ENCODE results near the gene WASF3. TPM values are rescaled to one million over a fixed set of nuclear protein-coding genes. Genes with fewer than 3 reads are reported as not detected.

The WASF3 gene
- total RNA-seq, 1 donor = 14.2 TPM

DNA sequence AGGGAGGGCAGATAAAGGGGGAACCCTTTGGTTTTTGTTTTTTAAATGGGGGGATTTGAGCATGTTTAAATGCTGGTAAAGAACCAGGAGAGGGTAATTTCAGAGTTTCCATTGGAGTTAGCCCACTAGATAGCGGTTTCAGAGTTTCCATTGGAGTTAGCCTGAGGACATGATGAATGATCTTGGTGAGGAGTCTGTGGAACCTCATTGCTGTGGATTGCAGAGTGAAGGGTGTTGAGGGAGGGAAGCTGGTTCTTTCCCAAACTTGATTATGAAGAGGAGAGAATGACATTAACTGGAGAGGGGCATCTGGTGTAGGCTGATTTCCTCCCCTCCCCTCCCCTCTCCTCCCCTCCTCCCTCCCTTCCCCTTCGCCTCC is 5.0 kb downstream of the WASF3 start:
- no peak for DNase-seq (ENCODE audit: low read depth)
- TF ChIP-seq CTCF (IDR thresholded peaks at IDR 0.05; ENCODE audit: insufficient read depth, low read depth, low read length) = no peak
- H3K4me3 ChIP-seq (ENCODE audit: low read depth, low read length) = no peak overlapping the region

DNA sequence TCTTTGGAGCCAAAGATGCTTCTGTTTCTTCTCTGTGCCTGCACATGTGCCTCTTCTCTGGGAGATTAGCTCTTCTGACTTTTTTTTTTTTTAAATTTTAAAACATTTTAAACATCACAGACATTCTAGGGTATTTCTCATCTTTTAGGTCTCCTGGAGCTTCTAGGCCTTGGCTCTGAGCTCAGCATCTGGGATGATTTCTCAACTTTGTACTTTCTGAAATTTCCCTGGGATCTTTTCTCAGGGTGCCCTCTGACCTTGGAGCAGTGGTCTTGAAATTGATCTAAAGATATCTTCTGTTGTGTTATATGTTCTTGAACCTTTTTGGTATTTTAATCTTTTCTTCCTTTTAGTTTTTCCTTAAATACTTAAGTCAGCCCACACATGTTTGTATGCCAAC is 6.2 kb downstream of the WASF3 start:
- no peak for TF ChIP-seq CTCF (IDR thresholded peaks at IDR 0.05; ENCODE audit: insufficient read depth, low read depth, low read length)
- no peak overlapping the region for H3K4me3 ChIP-seq (ENCODE audit: low read depth, low read length)
- no peak for DNase-seq (ENCODE audit: low read depth)

DNA sequence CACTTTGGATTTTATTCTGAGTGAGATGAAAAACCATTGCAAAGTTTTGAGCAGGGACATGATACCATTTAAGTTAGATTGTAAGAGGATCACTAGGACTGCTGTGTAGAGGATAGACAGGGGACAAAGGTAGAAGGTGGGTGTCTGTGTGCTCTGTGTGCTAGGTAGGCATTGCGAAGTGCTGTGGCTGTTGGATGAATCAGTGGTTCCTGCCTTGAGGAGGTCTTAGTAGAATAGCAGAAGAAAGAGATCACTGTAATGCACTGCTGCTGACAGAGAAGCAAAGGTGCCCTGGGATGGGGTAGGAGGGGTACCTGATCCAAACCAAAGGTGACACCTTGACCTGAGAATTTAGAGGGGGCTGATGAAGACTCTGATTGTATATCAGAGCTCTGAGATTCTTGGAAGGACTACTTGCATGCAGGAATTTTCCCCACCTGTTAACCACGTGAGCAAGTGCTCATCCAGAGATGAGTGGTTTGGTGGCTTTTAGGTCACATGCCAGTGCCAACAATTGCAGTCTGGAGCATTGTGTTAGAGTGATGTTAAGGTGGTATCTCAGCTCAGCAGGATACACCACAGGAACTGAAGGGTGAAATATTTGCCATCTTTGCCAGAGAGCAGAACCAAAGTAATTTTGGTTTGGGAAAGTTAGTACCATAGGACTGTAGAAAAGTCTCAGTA is 10.8 kb downstream of the WASF3 start:
- H3K4me3 ChIP-seq (ENCODE audit: low read depth, low read length) = no peak overlapping the region
- TF ChIP-seq CTCF (IDR thresholded peaks at IDR 0.05; ENCODE audit: insufficient read depth, low read depth, low read length) = no peak
- DNase-seq (ENCODE audit: low read depth) = no peak

DNA sequence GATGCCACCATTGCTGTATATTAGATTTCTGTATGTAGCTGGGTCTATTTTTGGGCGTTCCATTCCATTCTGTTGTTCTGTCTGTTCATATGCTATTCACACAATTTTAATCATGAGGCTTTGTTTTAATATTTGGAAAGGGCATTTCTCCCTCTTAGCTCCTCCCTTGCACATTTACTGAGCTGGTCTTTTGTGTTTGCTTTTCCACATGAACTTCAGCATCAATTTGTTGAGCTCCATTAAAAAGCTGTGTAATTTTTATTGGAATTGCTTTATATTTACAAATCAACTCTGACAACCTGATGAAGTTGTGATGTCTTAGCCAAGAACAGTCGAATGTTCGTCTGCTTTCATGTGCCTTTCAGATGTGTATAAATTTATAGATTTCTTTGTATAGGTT is 14.0 kb downstream of the WASF3 start:
- no peak for TF ChIP-seq CTCF (IDR thresholded peaks at IDR 0.05; ENCODE audit: insufficient read depth, low read depth, low read length)
- no peak overlapping the region for H3K4me3 ChIP-seq (ENCODE audit: low read depth, low read length)
- DNase-seq (ENCODE audit: low read depth) = no peak

DNA sequence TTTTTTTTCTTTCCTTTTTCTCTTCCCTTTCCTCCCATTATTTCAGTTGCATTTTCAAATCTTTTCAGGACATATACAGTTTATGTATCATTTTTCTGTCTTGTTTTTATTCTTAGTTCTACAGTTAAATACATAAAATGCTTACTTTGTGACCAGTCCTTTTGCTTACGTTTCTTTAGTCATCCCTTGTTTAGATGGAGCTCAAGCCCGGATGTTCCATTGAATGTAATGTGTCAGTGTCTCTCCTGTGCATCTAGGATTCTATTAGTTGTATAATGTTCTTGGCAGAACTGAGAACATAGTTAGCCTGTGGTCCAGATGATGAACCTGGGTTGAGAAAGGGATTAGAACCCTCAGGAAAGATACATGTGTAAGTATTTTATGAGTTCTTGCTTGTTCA is 17.8 kb downstream of the WASF3 start:
- TF ChIP-seq CTCF (IDR thresholded peaks at IDR 0.05; ENCODE audit: insufficient read depth, low read depth, low read length) = no peak
- H3K4me3 ChIP-seq (ENCODE audit: low read depth, low read length) = no peak overlapping the region
- no peak for DNase-seq (ENCODE audit: low read depth)

DNA sequence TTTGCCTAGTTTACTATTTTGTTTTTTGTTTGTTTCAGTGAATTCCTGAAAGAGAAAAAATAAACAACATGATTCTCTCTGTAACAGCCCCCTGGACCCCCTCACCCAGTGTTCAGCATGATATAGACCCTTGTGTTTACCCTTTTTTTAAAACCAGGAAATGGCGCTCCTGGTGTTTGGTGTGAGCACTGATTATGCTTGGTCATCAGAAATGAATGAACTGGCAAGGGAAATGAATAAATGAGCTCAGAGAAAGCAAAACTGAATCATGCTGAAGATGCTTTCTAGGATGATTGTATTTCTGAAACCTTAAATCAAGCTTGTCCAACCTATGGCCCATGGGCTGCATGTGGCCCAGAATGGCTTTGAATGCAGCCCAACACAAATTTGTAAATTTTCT is 22.1 kb downstream of the WASF3 start:
- no peak for TF ChIP-seq CTCF (IDR thresholded peaks at IDR 0.05; ENCODE audit: insufficient read depth, low read depth, low read length)
- no peak for DNase-seq (ENCODE audit: low read depth)
- H3K4me3 ChIP-seq (ENCODE audit: low read depth, low read length) = no peak overlapping the region

DNA sequence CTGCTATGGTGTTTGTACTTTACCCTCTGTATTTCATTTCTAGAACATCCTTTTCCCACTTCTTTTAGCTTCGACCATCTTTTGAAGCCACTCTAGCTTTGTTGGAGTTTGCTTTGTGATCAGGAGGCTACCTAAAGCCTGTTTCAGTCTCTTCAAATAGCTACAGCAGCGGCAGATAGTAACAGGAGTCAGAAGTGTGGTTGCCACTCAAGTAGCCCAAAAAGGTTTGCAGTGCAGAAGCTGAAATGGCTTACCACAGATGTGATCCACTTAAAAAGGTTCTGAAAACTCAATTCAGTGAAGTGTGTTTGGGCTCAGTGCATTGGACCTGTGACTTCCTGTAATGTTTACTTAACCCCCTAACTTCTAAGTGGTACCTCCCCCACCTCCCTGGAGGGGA is 26.2 kb downstream of the WASF3 start:
- no peak for DNase-seq (ENCODE audit: low read depth)
- H3K4me3 ChIP-seq (ENCODE audit: low read depth, low read length) = no peak overlapping the region
- TF ChIP-seq CTCF (IDR thresholded peaks at IDR 0.05; ENCODE audit: insufficient read depth, low read depth, low read length) = no peak

Data from fibroblast of villous mesenchyme (primary cell).